GM18519 (cell line): Measurements from ENCODE around the gene STAM.

Source experiments
- ATAC-seq: cut with Tn5 transposase; IDR thresholded peaks from one replicate; pipeline ENCODE4 v1.9.1; 2021; ENCODE audit warnings: mild to moderate bottlenecking, moderate library complexity; ENCODE audit not compliant: unreplicated experiment, low FRiP score

Gene STAM

GRCh38 chr10:17671307-17671706 is 27.4 kb downstream of the STAM start:
- no peak for ATAC-seq

DNA sequence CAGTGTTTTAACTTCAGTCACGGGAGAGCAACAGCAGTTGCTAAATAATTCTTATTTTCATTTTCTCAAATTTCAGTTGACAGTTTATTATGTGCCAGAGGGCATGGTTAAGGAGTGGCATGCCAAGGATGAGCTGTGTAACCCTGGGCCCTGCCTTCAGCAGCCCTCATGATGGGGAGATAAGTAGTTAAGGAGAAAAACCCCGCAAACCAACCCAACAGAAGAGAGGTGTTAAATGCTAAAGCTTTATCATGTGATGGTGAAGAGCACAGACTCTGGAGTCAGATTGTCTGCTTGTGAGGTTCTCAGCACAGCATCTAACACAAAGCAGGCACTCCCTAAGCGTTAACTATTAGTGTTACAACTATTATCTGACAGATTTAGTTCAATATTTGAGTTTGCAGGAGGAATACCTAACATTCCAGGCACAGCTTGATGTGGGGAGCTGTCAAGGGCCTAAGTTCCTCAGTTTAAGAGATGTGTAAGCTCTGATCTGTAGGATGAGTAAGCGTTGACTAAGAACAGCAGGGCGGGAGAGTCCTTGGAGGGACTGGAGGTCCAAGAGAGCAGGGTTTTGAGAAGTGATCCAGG is 29.6 kb downstream of the STAM start:
- ATAC-seq, result no peak

DNA sequence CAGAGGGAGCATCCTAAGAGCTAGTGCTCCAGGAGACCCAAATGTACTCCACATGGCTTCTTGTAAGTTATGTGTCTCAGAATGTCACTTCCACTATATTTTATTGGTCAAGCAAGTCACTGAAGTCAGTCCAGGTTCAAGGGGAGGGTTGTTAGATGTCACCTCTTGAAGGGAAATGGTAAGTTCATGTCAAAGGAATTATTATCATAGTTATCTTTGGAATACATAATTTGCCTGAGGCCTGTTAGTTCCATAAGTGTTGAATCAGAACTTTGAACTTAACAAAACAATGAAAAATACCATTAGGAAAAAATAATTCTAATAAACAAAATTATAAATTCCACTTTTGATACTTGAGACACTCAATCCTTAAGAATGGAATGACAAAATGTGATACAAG is 30.6 kb downstream of the STAM start:
- ATAC-seq, result no peak

- ATAC-seq, result no peak
These were observed 31.7 kb downstream of the STAM start for GRCh38 chr10:17675638-17676037.

DNA sequence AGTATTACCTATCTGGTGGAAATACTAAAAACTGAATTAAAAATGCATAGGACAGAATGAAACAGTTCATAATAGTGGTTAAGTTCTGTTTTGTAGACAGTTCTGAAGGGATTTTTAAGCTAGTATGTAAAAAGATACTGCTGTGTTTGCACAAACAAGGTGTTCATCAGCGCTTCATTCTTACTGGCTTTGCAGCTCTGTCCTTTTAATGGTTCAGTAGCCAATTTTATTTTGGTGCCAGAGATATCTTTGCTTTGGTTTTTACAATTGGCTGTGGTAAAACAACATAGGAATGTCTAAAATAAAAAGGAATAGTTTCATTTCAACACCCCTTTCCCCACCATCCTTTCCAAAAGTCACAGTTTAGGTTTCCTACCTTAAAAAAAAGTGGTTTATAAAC is 33.0 kb downstream of the STAM start:
- ATAC-seq, result no peak

DNA sequence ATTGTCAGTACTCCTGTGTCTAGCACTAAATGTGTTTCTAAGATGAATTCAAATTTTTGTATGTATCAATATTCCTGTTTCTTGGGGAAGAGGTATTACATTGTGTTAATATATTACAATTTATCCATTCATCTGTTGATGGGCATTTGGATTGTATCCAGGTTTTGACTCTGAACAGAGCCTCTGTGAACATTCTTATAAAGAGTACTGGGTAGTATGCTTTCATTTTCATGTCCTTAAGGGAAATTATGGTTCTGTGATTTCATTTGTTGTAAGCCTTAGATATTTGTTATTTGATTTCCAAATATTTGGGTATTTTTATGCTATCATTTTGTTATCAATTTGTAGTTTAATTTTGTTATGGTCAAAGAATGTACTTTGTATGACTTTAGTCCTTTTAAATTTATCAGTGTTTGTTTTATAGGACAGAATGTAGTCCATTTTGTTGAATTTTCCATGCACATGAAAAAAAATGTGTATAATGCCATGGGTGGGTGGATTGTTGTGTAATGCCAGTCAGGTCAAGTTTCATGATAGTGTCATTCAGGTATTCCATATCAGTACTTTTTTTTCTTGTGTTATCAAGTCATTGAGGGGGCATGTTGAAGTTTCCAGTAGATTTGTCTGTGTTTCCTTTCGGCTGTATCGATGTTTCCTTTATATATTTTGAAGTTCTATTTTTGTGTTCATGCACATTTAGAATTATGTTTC is 38.4 kb downstream of the STAM start:
- no peak for ATAC-seq

DNA sequence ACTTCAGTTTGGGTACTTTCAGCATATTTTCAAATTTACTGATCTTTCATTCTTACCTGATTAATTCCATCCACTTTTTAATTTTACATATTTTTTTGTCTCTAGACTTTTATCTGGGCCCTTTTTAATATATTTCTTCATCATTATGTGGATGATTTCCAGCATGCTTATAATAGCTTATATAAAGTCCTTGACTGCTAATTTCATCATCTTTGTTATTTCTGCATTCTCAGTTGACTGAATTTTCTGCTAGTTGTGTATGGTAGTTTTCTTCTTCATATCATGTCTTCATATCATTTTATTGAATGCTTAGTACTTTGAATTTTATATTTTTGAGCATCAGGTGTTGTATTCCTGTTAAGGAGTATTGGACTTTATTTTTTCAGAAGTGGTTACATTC is 39.6 kb downstream of the STAM start:
- ATAC-seq, result no peak

GRCh38 chr10:17684537-17684936 is 40.6 kb downstream of the STAM start:
- peak; percentile 53 for ATAC-seq

GRCh38 chr10:17685233-17685840 is 41.4 kb downstream of the STAM start:
- ATAC-seq, result peak; percentile 62

- ATAC-seq, result no peak
These were observed 43.3 kb downstream of the STAM start for GRCh38 chr10:17687117-17687831.

DNA sequence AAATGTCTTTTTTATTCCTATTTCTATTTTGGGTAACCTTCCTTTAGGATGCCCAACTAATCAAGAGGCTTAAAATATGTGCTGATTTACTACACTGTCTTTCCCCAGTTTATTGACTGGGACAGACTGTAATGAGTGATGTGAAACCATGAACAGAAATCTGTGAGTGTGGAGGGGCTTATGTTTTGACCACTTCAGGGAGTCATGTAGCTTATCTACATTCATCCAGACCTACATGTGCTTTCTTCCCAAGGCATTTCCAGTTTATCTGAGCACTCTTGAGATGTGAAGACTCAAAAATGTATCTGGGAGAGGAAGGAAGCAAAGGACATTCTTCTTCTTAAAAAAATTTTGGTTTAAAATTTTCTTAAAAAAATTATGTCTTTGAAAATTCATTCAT is 45.2 kb downstream of the STAM start:
- ATAC-seq, result no peak

- ATAC-seq, result no peak
These were observed 49.1 kb downstream of the STAM start for GRCh38 chr10:17693009-17693408.

DNA sequence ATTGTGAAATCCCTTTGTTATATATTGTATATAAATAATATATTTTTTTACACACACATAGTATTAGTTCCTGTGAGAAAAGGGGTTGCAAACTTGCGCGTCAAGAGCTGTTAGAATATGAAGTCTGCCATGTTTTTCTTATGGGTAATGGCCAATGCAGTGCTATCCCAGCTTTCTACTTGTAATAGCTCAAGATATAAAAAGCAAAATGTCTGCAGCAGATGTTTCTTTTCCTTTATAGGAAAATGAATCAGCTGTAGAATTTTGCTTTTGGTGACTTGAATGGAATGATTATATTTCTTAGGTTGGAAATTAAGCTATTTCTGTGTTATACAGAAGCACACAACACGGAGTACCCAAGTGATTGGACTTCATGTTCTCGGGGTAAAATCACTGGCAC is 54.7 kb downstream of the STAM start:
- ATAC-seq, result no peak

DNA sequence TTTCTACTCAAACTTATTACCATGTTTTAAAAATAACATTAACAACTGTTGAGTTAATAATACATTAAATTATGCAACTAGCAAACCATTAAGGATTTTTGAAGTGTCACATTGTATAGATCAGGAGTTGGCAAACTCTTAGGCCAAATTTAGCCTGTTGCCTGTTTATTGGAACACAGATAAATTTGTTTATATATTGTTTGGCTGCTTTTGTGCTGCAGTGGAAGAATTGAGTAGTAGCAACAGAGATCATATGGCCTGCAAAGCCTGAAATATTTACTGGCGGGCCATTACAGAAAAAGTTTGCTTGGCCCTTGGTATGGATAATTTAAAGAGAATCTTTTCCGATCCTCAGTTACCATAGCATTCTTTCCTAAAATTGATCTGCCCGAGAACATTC is 57.4 kb downstream of the STAM start:
- no peak for ATAC-seq

DNA sequence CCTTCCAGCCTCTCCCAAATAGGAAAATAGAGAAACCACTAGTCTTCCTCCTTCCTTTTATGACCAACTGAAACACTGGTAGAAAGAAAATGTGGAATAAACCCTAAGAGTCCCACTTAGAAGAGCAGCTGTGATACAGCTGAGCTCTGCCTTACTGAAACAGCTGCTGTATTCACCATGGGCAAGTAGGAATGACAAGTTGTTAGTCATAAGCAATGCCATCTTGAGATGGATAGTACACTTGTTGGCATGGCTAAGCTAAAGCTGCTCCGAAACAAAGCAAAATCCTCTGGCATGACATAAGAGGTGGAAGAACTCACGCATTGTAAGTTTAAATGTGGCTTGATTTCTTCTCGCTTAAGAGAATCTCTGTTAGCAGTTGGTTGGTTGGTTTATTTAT is 59.8 kb downstream of the STAM start:
- ATAC-seq, result no peak

DNA sequence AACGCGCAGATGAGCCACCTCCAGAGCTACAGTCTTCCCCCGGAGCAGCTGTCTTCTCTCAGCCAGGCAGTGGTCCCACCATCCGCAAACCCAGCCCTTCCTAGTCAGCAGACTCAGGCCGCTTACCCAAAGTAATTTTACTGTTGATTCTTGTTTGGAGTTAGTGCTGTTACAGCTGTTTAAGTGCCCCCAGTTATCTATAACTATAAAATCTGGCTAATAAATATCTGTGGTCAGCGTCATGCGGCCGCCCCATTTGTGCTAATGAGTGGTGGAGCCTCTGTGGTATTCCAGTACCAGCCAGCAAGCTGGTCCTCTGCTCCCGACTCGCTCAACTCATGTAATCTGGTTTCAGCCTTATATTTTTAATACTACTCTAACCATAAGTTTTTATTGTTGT is 64.9 kb downstream of the STAM start:
- ATAC-seq, result no peak

DNA sequence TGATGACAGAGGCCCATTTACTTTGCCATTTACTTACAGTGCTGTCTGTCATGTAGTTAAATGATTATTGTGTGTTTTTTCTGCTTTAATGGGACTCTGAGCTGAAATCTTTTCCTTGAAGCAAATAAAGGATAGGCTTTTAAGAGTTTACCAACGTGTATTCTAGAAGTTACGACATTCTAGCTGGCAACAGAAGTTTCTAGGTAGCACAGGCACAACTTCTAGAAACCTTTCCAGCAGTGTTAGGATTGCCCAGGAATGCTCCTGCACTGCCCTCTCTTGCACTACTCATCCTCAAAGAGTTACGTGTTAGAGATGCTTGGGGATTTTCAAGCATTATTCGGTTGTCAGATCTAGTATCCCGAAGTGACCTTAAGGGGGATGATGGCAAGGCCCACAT is 65.5 kb downstream of the STAM start:
- ATAC-seq, result no peak

DNA sequence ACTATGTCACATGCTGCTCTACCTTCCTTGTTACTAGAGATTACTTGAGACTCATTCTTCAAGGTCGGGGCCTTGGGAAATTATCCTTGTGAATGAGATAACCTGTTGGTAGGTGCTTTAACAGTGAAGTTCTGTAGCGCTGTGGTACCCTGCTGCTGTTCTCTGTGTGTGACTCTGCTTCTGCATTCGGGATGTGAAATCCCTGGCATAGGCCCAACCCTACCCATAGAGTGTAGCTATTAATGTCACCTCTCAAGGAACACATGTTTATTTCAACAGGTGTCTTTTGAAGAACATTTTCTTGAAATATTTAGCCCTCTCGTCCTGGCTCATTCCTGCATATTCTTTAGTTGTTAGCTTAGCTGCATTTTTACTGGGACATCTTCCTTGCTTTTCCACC is 66.2 kb downstream of the STAM start:
- no peak for ATAC-seq

GRCh38 chr10:17712053-17712452 is 68.1 kb downstream of the STAM start:
- no peak for ATAC-seq

DNA sequence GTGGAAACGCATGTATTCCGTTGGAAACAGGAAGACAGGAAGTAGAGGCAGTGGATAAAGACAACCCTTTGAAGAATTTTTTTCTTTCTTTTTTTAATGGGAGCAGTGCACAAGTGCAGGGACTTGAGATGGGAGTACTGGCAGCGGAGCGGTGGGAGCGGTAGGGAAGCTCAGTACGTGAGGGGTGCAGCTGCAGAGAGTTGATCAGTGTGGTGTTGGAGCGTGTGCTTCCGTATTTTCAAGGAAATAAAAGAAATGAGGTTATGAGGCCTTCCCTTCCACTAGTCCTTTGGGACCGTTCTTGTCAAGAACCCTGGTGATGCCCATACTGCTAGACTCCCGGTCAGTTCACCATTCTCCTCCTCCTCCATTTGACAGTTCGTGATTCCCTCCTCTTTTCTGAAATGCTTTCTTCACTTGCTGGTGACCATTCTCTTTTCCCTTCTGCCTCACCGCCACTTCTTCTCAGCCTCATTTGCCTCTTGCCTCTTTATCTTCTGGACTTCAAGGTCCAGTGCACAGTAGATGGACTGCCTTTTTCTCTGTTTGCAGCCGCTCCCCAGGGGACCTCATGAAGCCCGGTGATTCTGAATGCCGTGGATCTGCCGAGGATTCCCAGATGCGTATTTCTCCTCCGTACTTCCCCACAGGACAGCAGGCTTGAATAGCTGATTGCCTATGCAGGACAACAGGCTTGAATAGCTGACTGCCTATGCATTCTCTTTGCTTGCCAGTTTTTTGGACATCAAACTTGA is 68.9 kb downstream of the STAM start:
- no peak for ATAC-seq

DNA sequence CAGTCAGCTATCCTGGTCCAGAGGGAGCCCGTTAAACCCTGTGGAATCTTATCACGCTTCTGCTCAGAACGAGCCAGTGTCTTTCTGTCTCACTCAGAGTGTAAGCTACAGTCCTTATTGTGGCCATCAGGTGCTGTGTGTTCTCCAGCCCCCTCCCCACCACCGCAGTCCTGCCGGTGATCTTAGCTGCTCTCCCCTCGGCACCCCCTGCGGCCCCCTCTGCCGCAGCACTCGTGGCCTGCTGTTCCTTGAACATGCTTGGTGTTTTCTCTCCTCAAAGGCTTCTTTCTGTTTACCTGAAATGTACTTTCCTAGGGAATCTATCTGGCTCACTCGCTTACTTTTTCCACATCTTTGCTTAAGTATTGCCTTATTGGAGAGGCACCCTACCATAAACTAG is 69.8 kb downstream of the STAM start:
- no peak for ATAC-seq
